ENCODE measurements around the gene SZT2.

The SZT2 gene

GRCh38 chr1:43389326-43390313 lies at the start of gene SZT2, which contains the start of gene MED8:
SZT2 (plus strand) TSS chr1:43389899; CDS start chr1:43389969, 70 bp downstream.
MED8 (minus strand) TSS chr1:43389800; CDS start chr1:43389764, 36 bp downstream.
- DNase-seq = peak; percentile 90

- no peak for DNase-seq
These were observed 49.1 kb upstream of the SZT2 start for GRCh38 chr1:43340559-43340958.

DNA sequence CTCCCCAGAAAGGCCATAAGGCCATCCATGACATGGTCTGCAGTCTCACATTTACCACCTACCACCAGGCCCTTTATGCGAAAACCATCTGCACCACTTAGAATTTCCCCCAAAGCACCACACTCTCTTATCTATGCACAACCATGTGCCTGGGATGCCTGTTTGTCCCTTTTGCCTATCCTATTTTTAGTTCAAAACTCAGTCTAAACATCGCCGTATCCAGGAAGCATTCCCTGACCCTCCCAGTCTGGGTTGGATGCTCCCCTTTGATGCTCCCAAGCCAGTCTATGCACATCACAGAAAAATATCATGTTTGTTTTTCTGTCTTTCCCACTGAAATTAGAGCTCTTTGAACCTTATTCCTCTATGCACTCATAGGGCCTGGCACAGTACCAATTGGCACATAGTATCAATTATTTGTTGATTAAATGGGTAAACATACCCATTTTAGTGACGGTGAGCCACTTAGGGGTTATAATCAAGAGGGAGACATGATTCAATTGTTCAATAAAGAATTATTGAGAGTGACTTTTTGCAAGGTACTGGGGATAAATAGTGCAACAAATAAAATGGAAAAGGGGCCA lies 45.3 kb upstream of the SZT2 start:
- no peak for DNase-seq

- DNase-seq = no peak
These were observed 44.6 kb upstream of the SZT2 start for GRCh38 chr1:43345120-43345519.

DNA sequence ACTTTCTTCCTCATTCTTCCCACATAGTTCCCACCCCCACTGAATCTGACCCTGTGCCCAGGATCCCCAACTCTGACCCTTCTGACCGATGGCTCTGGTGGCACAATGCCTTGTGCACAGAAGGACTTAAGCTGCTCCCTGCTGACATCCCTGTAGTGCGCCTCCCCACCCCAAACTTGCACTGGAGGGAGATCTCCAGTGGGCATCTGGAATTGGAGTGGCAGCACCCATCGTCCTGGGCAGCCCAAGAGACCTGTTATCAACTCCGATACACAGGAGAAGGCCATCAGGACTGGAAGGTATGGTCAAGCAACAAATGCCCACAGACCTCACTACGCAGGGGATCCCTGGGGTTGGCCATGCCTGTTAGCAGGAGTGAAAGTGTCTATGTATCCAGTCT lies 43.1 kb upstream of the SZT2 start:
- no peak for DNase-seq

GRCh38 chr1:43348343-43348808 lies 41.3 kb upstream of the SZT2 start:
- DNase-seq = no peak

DNA sequence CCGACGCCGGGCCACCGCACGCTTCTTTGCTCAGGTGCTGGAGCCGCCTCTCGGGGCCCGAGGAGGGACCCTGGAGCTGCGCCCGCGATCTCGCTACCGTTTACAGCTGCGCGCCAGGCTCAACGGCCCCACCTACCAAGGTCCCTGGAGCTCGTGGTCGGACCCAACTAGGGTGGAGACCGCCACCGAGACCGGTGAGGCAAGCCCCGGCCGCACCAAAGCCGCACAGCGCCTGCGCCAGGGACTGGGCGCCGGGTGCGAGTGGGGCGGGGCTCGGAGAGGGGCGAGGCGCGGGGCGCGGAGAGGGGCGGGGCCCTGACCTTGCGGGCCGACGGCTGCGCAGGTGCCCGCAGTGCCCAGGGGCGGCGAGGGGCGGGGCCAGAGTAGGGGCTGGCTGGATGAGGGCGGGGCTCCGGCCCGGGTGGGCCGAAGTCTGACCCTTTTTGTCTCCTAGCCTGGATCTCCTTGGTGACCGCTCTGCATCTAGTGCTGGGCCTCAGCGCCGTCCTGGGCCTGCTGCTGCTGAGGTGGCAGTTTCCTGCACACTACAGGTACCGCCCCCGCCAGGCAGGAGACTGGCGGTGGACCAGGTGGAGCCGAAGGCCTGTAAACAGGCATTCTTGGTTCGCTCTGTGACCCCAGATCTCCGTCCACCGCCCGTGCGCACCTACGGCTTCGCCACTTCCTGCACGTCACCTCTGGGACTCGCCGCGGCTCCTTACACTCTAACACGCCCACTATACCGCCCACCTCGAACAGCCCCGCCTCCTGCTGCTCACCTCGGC lies 40.7 kb upstream of the SZT2 start:
- DNase-seq = peak; percentile 36

- no peak for DNase-seq
These were observed 39.9 kb upstream of the SZT2 start for GRCh38 chr1:43349594-43350306.

- DNase-seq = no peak
These were observed 38.7 kb upstream of the SZT2 start for GRCh38 chr1:43350976-43351375.

DNA sequence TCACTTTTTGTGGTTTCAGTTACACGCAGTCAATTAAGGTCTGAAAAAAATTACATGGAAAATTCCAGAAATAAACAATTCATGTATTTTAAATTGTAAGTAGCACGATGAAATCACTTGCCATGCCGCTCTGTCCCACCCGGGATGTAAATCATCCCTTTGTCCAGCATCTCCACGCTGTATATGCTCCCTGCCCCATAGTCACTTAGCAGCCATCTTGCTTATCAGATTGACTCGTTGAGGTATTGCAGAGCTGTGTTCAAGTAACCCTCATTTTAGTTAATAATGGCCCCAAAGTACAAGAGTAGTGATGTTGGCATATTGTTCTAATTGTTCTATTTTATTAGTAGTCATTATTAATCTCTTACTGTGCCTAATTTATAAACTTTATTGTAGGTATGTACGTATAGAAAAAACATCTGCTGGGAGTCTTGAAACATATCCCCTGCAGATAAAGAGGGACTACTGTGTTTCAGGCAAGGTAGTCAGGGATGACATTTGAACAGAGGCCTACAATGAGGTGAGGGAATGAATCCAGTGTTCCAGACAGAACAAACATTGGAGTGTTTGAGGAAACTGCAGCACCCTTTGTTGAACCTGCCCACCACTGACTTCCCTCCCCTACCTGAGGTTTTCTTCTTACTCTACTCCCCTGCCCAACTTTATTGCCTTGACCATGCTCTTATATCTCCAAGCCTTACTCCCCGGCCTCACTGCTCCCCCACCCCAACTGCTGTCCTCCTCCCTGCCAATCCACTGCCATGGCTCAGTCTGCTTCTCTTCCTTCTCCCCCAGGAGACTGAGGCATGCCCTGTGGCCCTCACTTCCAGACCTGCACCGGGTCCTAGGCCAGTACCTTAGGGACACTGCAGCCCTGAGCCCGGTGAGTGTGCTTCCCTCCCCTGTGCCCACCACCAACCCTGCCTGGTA lies 38.0 kb upstream of the SZT2 start:
- no peak for DNase-seq

- DNase-seq = no peak
These were observed 37.4 kb upstream of the SZT2 start for GRCh38 chr1:43352351-43352705.

DNA sequence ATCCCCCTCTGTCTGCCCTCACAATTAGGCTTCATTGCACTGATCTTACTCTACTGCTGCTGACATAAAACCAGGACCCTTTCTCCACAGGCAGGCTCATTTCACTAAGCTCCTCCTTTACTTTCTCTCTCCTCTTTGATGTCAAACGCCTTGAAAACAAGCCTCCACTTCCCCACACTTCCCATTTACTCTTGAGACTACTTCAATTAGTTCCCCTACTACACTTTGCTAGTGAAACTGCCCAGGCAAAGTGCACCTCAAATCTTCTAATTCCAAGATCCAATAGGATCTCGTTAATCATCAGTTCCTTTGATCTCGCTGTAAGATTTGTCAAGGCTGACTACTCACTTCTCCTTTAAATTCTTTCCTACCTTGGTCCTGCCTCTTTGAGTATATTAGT lies 36.8 kb upstream of the SZT2 start:
- no peak for DNase-seq

DNA sequence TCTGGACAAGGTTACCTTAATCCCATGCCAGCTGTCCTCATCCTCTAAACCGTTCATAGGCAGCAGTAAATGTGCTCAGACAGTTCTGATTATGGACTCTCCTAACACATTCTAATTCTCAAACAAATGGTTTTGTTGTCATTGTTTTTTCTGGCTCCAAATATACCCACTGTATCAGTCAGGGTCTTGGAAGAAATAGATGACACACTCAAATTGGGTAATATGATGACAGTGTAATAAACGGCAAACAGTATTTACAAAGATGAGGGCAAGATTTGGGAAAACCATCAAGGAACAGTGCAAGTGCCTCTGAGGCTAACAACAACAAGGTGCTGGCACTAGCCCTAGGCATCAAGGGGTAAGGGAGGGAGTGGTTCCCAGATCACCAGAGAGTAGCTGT lies 35.2 kb upstream of the SZT2 start:
- DNase-seq = no peak

DNA sequence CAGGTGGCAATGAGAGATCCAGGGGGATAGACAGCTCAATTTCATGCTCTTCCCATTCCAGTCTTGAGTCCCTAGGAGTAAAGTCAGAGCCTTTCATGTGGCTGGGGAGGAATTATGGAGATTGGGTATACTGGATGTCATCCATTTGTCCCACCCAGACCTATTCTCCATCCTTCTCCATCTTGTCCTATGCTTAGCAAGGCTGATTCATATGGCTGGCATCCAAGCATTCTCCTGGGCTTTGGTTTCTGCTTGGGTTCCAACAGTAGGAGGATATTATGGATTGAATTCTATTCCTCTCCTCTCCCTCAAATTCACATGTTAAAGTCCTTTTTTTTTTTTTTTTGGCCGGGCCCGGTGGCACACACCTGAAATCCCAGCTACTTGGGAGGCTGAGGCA lies 34.8 kb upstream of the SZT2 start:
- DNase-seq = no peak

GRCh38 chr1:43357251-43357650 lies 32.4 kb upstream of the SZT2 start:
- DNase-seq = no peak

DNA sequence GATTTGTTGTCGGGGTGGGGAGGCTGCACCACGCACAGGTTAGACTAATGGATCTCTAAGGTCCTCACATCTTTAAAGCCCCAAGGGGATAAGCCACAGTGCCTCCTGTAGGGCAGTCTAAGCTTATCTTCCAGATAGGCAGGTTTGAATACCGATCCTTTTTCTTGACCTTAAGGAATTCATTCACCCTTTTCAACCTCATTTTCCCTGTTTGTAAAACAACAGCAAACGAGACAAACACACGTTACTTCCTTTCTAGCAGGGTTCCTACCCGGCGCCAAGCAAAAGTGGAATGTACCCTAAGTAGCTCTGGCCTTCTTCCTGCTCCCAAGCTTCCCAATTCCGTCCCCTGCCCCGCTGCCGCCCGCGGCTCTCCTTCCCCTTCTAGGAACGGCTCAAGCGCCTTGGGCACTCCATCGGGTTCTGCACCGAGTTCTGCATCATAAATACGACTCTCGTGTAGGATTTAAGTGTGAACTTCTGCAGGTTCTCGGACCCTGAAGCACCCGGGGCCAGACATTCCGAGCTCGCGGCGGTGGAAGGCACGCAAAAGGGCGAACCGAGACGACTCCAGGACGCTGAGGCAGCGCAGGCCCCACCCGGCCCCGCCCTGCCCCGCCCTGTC lies 31.5 kb upstream of the SZT2 start:
- DNase-seq = no peak

DNA sequence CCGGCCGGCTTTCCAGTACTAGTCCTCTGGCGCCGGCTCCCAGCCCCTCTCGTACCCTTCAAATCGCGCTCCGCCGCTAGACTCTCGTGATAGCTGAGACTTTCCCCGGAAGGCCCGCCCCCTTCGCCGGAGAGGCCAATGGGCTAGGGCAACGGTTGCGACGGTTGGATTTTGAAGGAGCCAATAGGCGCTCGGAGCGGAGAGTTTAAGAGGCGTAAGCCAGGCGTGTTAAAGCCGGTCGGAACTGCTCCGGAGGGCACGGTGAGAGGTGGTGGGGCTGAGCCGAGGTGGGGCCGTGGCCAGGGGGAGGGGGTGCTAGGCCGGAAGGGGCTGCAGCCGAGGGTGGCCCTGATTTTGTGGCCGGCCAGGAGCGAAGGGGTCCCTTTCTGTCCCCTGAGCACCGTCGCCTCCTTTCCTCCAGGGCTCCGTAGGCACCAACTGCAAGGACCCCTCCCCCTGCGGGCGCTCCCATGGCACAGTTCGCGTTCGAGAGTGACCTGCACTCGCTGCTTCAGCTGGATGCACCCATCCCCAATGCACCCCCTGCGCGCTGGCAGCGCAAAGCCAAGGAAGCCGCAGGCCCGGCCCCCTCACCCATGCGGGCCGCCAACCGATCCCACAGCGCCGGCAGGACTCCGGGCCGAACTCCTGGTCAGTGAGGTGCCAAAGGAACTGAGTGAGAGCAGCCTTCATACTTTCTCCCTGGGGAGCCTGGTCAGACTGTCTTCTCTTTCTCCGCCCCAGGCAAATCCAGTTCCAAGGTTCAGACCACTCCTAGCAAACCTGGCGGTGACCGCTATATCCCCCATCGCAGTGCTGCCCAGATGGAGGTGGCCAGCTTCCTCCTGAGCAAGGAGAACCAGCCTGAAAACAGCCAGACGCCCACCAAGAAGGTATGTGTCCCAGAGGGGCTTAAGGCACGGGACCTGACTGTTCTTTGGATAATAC lies 30.7 kb upstream of the SZT2 start, which contains the start of gene CDC20:
Gene CDC20, plus strand, starts transcription at position 236 of the 948 bp plus-strand sequence. Its CDS starts 235 bp downstream, at position 471.
- peak; percentile 96 for DNase-seq

- no peak for DNase-seq
These were observed 30.0 kb upstream of the SZT2 start for GRCh38 chr1:43359696-43360095.

GRCh38 chr1:43360616-43361015 lies 29.1 kb upstream of the SZT2 start:
- no peak for DNase-seq

Data from activated effector memory CD4-positive, alpha-beta T cell treated with Interleukin-2 at 50 U/mL for 16 hours (primary cell).